Astrocyte of the cerebellum (primary cell): ENCODE results near the gene CSF1.
A peak's percentile ranks its signal among the peaks of the same experiment; 100 is the strongest.

Experiments used
- DNase-seq: peaks from one replicate; pipeline ENCODE4 v3.0.0-alpha.2; 2011; ENCODE audit warnings: low read depth
- H3K4me3 ChIP-seq: 2 replicates; pipeline ENCODE4 v1.5.1; 2011; ENCODE audit warnings: mild to moderate bottlenecking, low read depth, low read length, moderate library complexity
- CTCF ChIP-seq: IDR thresholded peaks from 2 replicates; pipeline ENCODE4 v1.5.1; 2012; ENCODE audit warnings: low read length, low read depth, moderate library complexity, mild to moderate bottlenecking; ENCODE audit errors: missing control alignments
- in situ Hi-C: cut with HindIII; loops from 2 replicates; pipeline ENCODE4 v1.10.0; 2017; ENCODE audit warnings: low sequenced_read_pairs

Gene CSF1

GRCh38 chr1:109873278-109874175, 37.1 kb upstream of the CSF1 start:
- no peak for TF ChIP-seq CTCF
- no peak overlapping the region for H3K4me3 ChIP-seq
- peak; percentile 72 for DNase-seq
- in situ Hi-C loops: no loop called here

- H3K4me3 ChIP-seq: no peak overlapping the region
- in situ Hi-C loops: no loop called here
- no peak for TF ChIP-seq CTCF
- no peak for DNase-seq
Observed at GRCh38 chr1:109874445-109874844, 36.2 kb upstream of the CSF1 start.

DNA sequence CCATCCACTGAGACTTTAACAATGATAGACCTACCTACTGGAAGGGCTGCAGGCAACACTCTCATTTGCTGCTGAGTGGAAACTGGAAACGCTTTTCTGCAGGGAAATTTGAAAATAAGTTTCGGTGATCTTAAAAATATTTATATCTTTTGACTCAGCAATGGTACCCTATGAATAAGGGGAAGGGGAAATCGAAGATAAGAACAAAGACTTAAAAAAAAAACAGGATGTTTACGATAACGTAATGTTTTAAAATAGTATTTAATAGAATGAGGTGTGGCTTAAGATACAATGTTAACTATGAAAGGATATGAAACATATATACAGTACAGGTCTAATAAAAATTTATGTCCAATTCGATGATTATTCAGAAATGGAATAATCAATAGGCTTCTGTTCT, 34.8 kb upstream of the CSF1 start:
- no peak overlapping the region for H3K4me3 ChIP-seq
- in situ Hi-C loops: no loop called here
- TF ChIP-seq CTCF: no peak
- DNase-seq: no peak

- DNase-seq: no peak
- H3K4me3 ChIP-seq: no peak overlapping the region
- in situ Hi-C loops: no loop called here
- no peak for TF ChIP-seq CTCF
Observed at GRCh38 chr1:109876617-109877316, 33.9 kb upstream of the CSF1 start.

DNA sequence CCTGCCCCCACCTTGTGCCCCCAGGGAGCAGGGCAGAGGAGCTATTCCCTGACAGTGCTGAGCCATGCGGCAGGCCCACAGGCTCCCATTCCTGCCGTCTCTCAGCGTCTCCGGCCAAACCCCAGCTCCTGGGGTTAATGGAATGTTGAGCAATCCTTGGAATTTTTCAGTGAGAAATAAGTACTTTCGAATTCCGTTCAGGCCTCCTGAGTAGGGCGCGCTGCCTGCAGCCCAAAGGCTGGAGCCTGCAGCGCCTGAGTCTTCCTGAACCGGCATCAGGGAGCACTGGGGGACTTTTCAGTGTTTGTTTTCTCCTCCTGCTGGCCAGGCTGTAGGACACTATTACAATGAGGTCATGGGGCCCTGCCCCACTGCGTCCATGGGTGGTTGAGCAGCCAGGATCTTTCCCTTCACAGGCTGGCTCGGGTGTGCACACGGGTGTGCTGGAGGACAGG, 33.3 kb upstream of the CSF1 start:
- peak; percentile 89 for DNase-seq
- no peak overlapping the region for H3K4me3 ChIP-seq
- peak; percentile 39 for TF ChIP-seq CTCF
- in situ Hi-C loops: no loop called here

GRCh38 chr1:109877776-109878175, 32.9 kb upstream of the CSF1 start:
- DNase-seq: no peak
- no peak for TF ChIP-seq CTCF
- in situ Hi-C loops: no loop called here
- no peak overlapping the region for H3K4me3 ChIP-seq
